NOMO-1 treated with dmso at 0.1 percent for 144 hours (cell line): ENCODE results near the gene UBE3A.
"Not testable (repeated sequence)": the region's sequence is repeated elsewhere in the genome, so short reads cannot be mapped to it uniquely, and the experiment has no call there.

Experiments
- DNase-seq: peaks from one replicate; lab custom pipeline; 2025; ENCODE audit not compliant: unreplicated experiment; lab: John Stamatoyannopoulos, UW

The UBE3A gene

GRCh38 chr15:25438601-25439368 is at the start of gene UBE3A:
Gene UBE3A, minus strand, starts transcription at chr15:25439024. Its CDS starts 29,917 bp downstream, at chr15:25409107.
- DNase-seq, result peak; percentile 88

- DNase-seq, result no peak
Measured at GRCh38 chr15:25487226-25487884, 48.5 kb upstream of the UBE3A start.

DNA sequence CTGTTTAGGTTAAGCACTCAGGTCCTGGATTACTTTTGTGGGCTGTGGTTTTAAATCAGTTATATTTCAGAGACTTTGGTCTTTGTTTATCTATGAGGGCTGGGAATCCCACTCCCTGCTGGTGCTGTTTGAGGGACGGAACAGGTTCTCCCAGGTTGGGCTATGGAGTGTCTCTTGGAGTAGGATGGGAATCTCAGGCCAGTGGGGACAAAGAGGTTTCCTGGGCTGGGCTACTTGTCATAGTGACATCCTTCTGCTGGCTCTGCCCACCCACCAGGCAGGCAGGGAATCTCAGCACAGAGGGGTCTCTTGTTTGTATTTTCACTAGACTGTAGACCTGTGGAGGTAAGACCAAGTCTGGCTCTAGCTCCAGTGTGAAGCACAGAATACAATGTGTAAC is 47.2 kb upstream of the UBE3A start:
- DNase-seq, result no peak

- no peak for DNase-seq
Measured at GRCh38 chr15:25481208-25481859, 42.5 kb upstream of the UBE3A start.

- DNase-seq, result no peak
Measured at GRCh38 chr15:25478313-25478712, 39.5 kb upstream of the UBE3A start.

DNA sequence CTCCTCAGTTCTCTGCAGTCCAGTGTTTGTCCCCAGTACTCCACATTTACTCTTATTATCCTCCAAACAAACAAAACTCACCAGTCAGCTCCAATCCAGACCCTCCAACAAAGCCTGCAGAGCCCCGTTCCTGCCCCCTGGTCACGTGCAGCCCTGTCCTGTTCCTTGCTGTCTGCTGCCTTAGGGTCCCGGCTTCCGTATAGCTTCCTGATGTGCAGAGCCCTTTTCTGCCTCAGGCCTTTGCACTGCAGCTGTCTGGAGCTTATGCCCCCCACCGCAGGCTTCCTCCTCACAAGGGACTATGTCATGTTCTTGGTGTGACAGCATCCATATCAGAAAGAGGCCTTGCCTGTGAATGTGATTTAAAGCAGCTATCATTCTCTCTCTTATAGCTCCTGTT is 39.0 kb upstream of the UBE3A start:
- no peak for DNase-seq

GRCh38 chr15:25474251-25474650 is 35.4 kb upstream of the UBE3A start:
- DNase-seq, result no peak

DNA sequence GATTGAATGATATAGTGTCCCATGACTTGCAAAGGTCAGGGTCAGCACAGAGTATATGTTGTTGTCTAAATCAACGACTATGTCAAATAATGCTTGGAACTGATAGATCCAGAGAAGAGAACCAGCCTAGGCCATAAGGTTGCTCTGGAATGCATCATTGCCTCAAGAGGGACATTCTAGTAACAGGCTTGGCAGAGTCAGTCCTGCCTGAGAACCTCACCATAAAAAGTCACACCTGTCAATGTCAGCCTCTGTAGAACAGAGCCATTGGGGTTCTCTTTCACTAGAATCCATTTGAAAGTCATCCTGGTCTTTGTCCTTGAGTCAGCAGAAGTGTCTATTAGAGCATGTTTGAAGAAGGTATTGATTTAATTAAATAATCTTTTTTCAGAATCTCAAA is 31.4 kb upstream of the UBE3A start:
- DNase-seq, result no peak

DNA sequence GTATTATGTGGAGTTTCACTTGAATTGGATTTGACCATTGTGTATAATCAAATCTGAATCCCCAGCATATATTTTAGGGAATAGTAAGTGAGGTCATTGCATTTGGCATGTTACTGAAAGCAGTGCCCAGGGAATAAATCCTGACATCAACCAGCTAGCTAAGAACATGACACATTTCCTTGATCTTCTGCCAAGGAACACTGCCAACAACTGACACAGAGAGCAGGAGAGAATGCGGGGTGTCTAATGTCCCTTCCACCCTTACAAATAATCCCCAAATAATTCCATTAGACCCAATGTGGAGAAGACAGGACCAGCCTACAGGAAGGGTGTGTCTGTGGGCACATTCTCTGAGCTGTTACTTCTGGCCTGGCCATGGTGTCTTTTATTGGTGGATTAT is 30.6 kb upstream of the UBE3A start:
- DNase-seq, result no peak

GRCh38 chr15:25468611-25469010 is 29.8 kb upstream of the UBE3A start:
- no peak for DNase-seq

DNA sequence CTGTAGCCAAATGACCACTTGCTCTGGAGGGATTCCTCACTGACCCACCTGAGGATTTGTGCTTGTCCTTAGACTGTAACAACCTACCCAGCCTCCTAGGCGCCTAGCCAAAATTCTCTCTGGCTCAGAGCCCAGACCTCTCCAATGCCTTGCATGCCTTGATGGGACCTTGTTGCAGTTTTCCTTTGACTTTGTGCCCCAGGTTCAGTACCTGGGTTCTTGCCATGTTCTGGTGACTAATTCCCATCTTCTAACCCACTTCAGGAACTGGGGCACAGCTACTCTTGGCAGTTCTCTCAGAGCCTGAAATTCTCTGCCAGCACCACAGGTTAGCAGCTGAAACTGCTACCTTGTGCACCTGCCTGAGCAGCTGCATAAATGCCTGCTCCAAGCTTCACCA is 27.0 kb upstream of the UBE3A start:
- no peak for DNase-seq

DNA sequence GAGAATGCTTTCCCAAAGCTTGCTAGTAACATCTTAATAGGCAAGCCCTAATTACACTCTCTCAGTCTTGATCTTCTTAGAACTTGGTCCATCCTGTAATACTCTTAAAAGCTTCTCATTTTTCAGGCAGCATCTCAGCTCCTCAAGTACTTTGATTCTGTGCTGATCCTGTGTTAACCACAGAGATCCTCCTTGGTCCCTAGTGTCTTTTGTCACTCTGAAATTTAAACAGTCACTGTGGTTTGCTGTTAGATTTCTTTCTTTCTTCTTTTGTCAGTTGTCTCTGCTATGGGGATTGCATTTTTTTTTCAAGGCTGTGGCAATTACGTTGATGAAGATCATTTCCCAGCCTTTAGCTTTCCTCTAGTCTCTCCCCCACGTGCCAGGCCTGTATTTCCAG is 26.0 kb upstream of the UBE3A start:
- no peak for DNase-seq

DNA sequence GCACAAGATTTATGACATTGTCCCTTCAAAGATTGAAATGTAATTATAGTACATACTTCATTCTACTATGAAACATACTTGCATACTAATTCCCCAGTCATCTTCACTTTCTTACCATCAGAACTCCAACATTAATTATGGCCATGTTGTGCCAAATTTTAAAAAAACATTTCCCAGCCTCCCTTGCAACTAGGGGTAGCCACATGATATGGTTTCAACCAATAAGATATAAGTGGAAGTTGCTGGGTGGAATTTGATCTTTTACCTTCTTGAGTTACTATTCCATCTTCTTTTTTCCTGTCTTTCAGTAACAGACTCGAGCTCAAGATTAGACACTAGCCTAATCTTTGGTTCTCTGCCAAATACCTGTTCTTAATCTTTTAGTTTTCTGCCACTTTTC is 25.6 kb upstream of the UBE3A start:
- DNase-seq, result no peak

DNA sequence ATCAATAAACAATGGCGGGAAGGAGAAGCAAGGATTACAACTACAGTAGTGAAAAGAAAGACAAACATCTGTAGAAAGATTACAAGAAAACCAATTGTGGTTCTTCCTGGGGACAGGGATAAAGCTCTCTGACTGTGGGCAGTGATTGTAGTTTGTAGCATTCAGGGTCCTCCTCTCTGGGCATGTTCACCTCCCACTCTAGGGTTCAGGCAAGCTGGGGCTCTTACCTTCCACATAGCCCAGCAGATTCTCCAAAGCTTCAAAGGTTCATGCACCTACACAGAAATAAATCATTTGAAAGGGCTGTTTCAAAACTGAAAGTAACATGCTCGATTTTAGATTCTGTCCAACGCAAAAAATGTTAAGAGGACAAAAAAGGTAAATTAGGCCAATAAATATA is 17.4 kb upstream of the UBE3A start:
- DNase-seq, result no peak

GRCh38 chr15:25455226-25455625 is 16.4 kb upstream of the UBE3A start:
- no peak for DNase-seq

DNA sequence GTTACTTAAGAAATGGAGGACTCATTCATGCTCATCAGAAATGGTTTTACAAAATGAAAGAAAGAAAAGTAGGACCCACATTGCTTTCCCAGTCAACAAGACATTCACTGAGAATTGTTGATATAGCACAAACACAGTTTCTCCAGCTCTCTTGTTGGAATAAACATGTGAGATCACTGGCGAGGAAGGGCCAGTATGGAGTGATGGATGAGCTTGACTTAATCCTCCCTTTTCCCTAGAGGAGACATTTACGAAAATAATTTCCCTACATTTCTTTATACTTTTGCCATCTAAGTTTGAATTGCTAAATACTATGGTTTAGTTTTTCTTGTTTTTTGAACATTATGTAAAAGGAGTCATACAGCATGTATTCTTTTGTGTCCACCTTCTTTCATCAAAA is 15.9 kb upstream of the UBE3A start:
- no peak for DNase-seq

- DNase-seq, result not testable (repeated sequence)
Measured at GRCh38 chr15:25453246-25453645, 14.4 kb upstream of the UBE3A start.

DNA sequence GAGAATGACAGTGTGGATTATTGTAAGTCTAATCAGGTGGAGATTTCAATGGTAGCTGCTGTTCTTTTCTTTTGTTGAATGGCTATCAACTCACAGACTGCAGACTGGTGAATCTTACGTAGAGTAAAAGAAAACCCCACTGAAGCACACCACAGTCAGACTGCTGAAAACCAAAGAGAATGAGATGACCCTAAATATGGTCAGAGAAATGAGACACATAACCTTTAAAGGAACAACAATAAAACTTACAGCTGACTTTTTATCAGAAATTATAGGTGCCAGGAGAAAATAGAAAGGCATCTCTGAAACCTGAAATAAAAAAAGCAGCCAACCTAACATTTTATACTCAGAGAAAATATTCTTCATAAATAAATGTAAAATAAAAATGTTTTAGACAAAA is 12.7 kb upstream of the UBE3A start:
- no peak for DNase-seq

DNA sequence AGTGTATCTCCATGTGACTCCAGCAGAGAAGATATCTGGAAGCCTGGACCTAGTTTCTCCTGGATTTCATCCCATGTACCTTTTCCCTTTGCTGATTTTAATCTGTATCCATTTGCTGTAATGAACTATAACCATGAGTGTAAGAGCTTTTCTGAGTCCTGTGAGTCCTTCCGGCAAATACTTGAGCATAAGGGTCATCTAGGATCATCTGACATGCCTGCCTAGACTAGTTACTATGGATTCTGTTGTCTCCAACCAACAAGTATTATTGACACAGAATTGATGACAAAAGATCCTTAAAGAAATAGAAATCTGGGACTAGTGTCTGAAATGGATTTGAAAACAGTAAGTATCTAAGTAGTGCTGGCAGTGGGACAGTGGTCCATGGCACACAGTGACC is 11.3 kb upstream of the UBE3A start:
- DNase-seq, result no peak

DNA sequence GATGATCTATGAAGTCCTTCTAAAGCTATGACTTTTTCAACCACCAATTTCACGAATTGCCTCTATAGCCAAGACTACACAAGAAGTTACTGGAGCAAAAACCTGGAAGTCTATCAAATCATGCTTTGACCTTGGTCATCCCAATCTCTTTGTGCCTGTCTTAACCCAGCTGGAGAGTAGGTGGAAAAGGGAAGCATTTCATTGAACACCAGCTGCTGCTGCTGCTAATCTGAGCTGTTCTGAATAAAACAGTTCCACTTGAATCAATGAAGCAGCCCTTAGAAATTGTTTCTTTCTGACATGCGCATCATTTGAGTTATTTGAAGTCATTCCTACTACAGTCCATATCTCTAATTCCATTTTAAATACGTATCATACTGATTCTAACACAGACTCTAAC is 7.3 kb upstream of the UBE3A start:
- DNase-seq, result no peak

GRCh38 chr15:25445412-25445811 is 6.6 kb upstream of the UBE3A start:
- DNase-seq, result no peak

DNA sequence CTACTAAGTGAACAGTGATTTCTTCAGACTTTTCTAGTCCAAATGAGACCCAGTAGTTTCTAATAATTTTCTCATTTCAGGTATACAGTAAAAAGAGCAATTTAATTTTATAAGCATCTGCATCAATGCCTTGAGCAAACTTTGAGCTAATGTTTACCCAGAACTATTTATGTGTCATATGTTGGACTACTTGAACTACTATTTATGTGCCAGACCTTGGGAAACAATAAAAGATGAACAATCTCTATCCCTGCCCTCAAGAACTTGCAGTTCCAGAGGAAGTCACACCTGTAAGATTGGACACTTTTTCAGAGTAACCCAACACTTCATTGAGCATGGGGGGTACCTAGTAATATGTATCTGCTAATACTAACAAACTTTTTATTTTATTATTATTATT is 2.3 kb upstream of the UBE3A start:
- DNase-seq, result no peak
